IMR-90 (cell line): ENCODE measurements around the gene KCNJ4. TPM values are rescaled to one million over a fixed set of nuclear protein-coding genes. Genes with fewer than 3 reads are reported as not detected.

Source experiments
- ATAC-seq: fragments of 200-7000 bp; cut with Tn5 transposase; 2 replicates; pipeline ENCODE4 v1.9.1; 2020; ENCODE audit warnings: low read depth, mild to moderate bottlenecking, moderate library complexity
- BruUV-seq: library from RNA; stranded (reverse); fragments of 400-500 nt; replicated peaks from 2 replicates; lab custom pipeline; 2021; lab: Mats Ljungman, UMichigan
- CTCF ChIA-PET: fragments of 300-600 bp; formaldehyde crosslinking; extraction: SDS; loops from one replicate; lab custom pipeline; 2021; ENCODE audit warnings: antibody characterized with exemption; lab: Yijun Ruan, JAX
- POLR2A ChIA-PET: fragments of 300-600 bp; sonication (Branson Sonifier 250); formaldehyde crosslinking; loops from one replicate; lab custom pipeline; 2022; ENCODE audit warnings: antibody characterized with exemption; ENCODE audit not compliant: unreplicated experiment; lab: Charles Lee
- DNase-seq: peaks from one replicate; pipeline ENCODE4 v3.0.0; 2013
- H2AFZ ChIP-seq: replicated peaks from 2 replicates; pipeline ENCODE3; 2013; ENCODE audit warnings: low read length, mild to moderate bottlenecking; ENCODE audit not compliant: poor library complexity
- H2AK5ac ChIP-seq: 2 replicates; pipeline ENCODE4 v1.6.1; 2013; ENCODE audit warnings: low read depth, low read length, inconsistent platforms
- H2AK9ac ChIP-seq: replicated peaks from 2 replicates; pipeline ENCODE3; 2013; ENCODE audit warnings: mild to moderate bottlenecking, low read depth, low read length, moderate library complexity; ENCODE audit not compliant: poor library complexity
- H2BK120ac ChIP-seq: 2 replicates; pipeline ENCODE4 v1.6.1; 2013; ENCODE audit warnings: low read depth, low read length, inconsistent platforms
- H2BK15ac ChIP-seq: 3 replicates; pipeline ENCODE4 v1.6.1; 2013; ENCODE audit warnings: low read depth, low read length, inconsistent platforms
- H2BK20ac ChIP-seq: 2 replicates; pipeline ENCODE4 v1.6.1; 2013; ENCODE audit warnings: low read depth, mild to moderate bottlenecking, inconsistent platforms, low read length, moderate library complexity
- H2BK5ac ChIP-seq: 2 replicates; pipeline ENCODE4 v1.6.1; 2013; ENCODE audit warnings: mild to moderate bottlenecking, low read depth, low read length, inconsistent platforms; ENCODE audit not compliant: poor library complexity, severe bottlenecking
- H3K14ac ChIP-seq: replicated peaks from 2 replicates; pipeline ENCODE4 v1.6.1; 2013; ENCODE audit warnings: low read depth, low read length, inconsistent platforms
- H3K18ac ChIP-seq: 2 replicates; pipeline ENCODE4 v1.6.1; 2013; ENCODE audit warnings: low read depth, low read length, control low read depth
- H3K23ac ChIP-seq: 2 replicates; pipeline ENCODE4 v1.6.1; 2013; ENCODE audit warnings: low read depth, low read length, inconsistent platforms
- H3K27ac ChIP-seq: 2 replicates; pipeline ENCODE4 v1.5.1; 2013; ENCODE audit warnings: mild to moderate bottlenecking, control low read depth, low read length; ENCODE audit not compliant: insufficient read depth
- H3K27me3 ChIP-seq: 2 replicates; pipeline ENCODE4 v1.6.1; 2013; ENCODE audit warnings: low read length; ENCODE audit not compliant: control insufficient read depth, insufficient read depth
- H3K36me3 ChIP-seq: 2 replicates; pipeline ENCODE4 v1.6.1; 2013; ENCODE audit warnings: low read length, mixed read lengths; ENCODE audit not compliant: control insufficient read depth, insufficient read depth
- H3K4ac ChIP-seq: 2 replicates; pipeline ENCODE4 v1.6.1; 2013; ENCODE audit warnings: low read depth, low read length, inconsistent platforms
- H3K4me1 ChIP-seq: 2 replicates; pipeline ENCODE4 v1.6.1; 2013; ENCODE audit warnings: low read length, mixed read lengths; ENCODE audit not compliant: control insufficient read depth, insufficient read depth
- H3K4me2 ChIP-seq: 2 replicates; pipeline ENCODE4 v1.6.1; 2013; ENCODE audit warnings: low read depth, mild to moderate bottlenecking, control low read depth, low read length, moderate library complexity
- H3K4me3 ChIP-seq: 2 replicates; pipeline ENCODE4 v1.5.1; 2013; ENCODE audit warnings: low read depth, mild to moderate bottlenecking, control low read depth, low read length, moderate library complexity; ENCODE audit not compliant: insufficient read depth
- H3K56ac ChIP-seq: 2 replicates; pipeline ENCODE4 v1.6.1; 2013; ENCODE audit warnings: low read length, inconsistent platforms; ENCODE audit not compliant: insufficient read depth; ENCODE audit errors: extremely low read depth
- H3K79me1 ChIP-seq, 2 experiments: 2 replicates each; pipeline ENCODE4 v1.6.1; 2013; ENCODE audit warnings: low read length in 2 of 2, inconsistent platforms in 1 of 2, low read depth in 1 of 2
- H3K9ac ChIP-seq: 2 replicates; pipeline ENCODE4 v1.6.1; 2013; ENCODE audit warnings: low read depth, low read length, control low read depth
- H3K9me1 ChIP-seq: 2 replicates; pipeline ENCODE4 v1.6.1; 2013; ENCODE audit warnings: low read length, inconsistent platforms; ENCODE audit not compliant: insufficient read depth
- H3K9me3 ChIP-seq: 2 replicates; pipeline ENCODE4 v1.6.1; 2013; ENCODE audit warnings: low read length; ENCODE audit not compliant: control insufficient read depth, insufficient read depth
- H4K20me1 ChIP-seq: 2 replicates; pipeline ENCODE4 v1.6.1; 2013; ENCODE audit warnings: low read length, inconsistent platforms; ENCODE audit not compliant: insufficient read depth
- H4K5ac ChIP-seq: 2 replicates; pipeline ENCODE4 v1.6.1; 2013; ENCODE audit warnings: mild to moderate bottlenecking, low read depth, low read length, control low read depth
- H4K8ac ChIP-seq, 2 experiments: 2 replicates each; pipeline ENCODE4 v1.6.1; 2013; ENCODE audit warnings: low read depth in 2 of 2, low read length in 2 of 2, control low read depth in 1 of 2, inconsistent platforms in 1 of 2
- H4K91ac ChIP-seq: 2 replicates; pipeline ENCODE4 v1.6.1; 2013; ENCODE audit warnings: low read depth, low read length, inconsistent platforms; ENCODE audit not compliant: insufficient read depth
- CEBPB ChIP-seq: IDR thresholded peaks from 2 replicates; pipeline ENCODE4 v1.6.1; 2012; ENCODE audit warnings: low read depth, low read length, improper control_type of control experiment
- CHD1 ChIP-seq: IDR thresholded peaks from 2 replicates; pipeline ENCODE4 v1.6.1; 2012; ENCODE audit warnings: low read depth, low read length, improper control_type of control experiment
- MAFK ChIP-seq: IDR thresholded peaks from 2 replicates; pipeline ENCODE4 v1.6.1; 2012; ENCODE audit warnings: low read depth, low read length, improper control_type of control experiment
- MAZ ChIP-seq: IDR thresholded peaks from 2 replicates; pipeline ENCODE4 v1.6.1; 2012; ENCODE audit warnings: low read depth, mild to moderate bottlenecking, low read length, improper control_type of control experiment, moderate library complexity, borderline replicate concordance
- MXI1 ChIP-seq: IDR thresholded peaks from 2 replicates; pipeline ENCODE4 v1.6.1; 2012; ENCODE audit warnings: low read depth, mild to moderate bottlenecking, low read length, moderate library complexity, borderline replicate concordance
- NFE2L2 ChIP-seq: fragments of 150-350 bp; IDR thresholded peaks from 2 replicates; pipeline ENCODE4 v1.6.1; 2016; ENCODE audit warnings: low read depth, mild to moderate bottlenecking, low read length
- POLR2A ChIP-seq: IDR thresholded peaks from 2 replicates; pipeline ENCODE4 v1.6.1; 2012; ENCODE audit warnings: mild to moderate bottlenecking, low read depth, low read length
- RAD21 ChIP-seq: IDR thresholded peaks from 2 replicates; pipeline ENCODE4 v1.6.1; 2012; ENCODE audit warnings: low read length, improper control_type of control experiment
- RCOR1 ChIP-seq: IDR thresholded peaks from 2 replicates; pipeline ENCODE4 v1.6.1; 2012; ENCODE audit warnings: mild to moderate bottlenecking, low read length, improper control_type of control experiment; ENCODE audit not compliant: insufficient replicate concordance
- RFX5 ChIP-seq: IDR thresholded peaks from 2 replicates; pipeline ENCODE4 v1.8.0; 2012; ENCODE audit warnings: low read depth, mild to moderate bottlenecking, low read length, moderate library complexity
- SMC3 ChIP-seq: fragments of 150-350 bp; IDR thresholded peaks from 2 replicates; pipeline ENCODE4 v1.6.1; 2016; ENCODE audit warnings: low read depth, mild to moderate bottlenecking, antibody characterized with exemption, low read length, moderate library complexity
- WGBS, 2 experiments: methylation state at CpG; one replicate each; pipeline versions ENCODE4 v1.1.5 to v1.1.7; 2013; ENCODE audit warnings: missing lambda C conversion rate in 2 of 2; ENCODE audit not compliant: insufficient read length in 1 of 2; ENCODE audit errors: extremely low coverage in 2 of 2; 5-methylcytosine and 5-hydroxymethylcytosine counted together
- dilution Hi-C: fragments of 300-500 bp; cut with HindIII; formaldehyde crosslinking; loops from one replicate; pipeline ENCODE4 v1.14.3; 2018; ENCODE audit warnings: low sequenced_read_pairs; ENCODE audit not compliant: unreplicated experiment
- in situ Hi-C: fragments of 300-500 bp; cut with MboI; formaldehyde crosslinking; loops from 3 replicates; pipeline ENCODE4 v1.14.3; 2019; ENCODE audit warnings: low sequenced_read_pairs, inconsistent platforms, mixed read lengths
- intact Hi-C: fragments of 100-400 bp; cut with micrococcal nuclease; formaldehyde crosslinking; loops from 2 replicates; pipeline ENCODE4 v1.10.0; 2022
- polyA plus RNA-seq, 3 experiments: library from polyadenylated mRNA; depleted of rRNA; stranded (reverse); fragments of >200 nt; gene quantifications; 2 replicates each; pipeline ENCODE4 v1.2.3, GENCODE V29; 2012; ENCODE audit warnings: low replicate concordance in 1 of 3
- total RNA-seq: library from RNA; depleted of rRNA; stranded (reverse); fragments of >200 nt; gene quantifications from 2 replicates; pipeline ENCODE4 v1.2.3, GENCODE V29; 2012
- TF ChIP-seq, protein P1 (sequence below): fragments of 150-350 bp; IDR thresholded peaks from 2 replicates; pipeline ENCODE4 v1.6.1; 2017; ENCODE audit warnings: mild to moderate bottlenecking, antibody characterized with exemption, low read length, low read depth
- TF ChIP-seq, protein P2 (sequence below): conservative IDR thresholded peaks from 2 replicates; pipeline ENCODE4 v1.5.1; 2012; ENCODE audit warnings: mild to moderate bottlenecking, low read depth, low read length, improper control_type of control experiment

Gene KCNJ4
- total and polyA plus RNA-seq, 2 of the 4 experiments (the other 2 are of a cell fraction), result not detected

DNA sequence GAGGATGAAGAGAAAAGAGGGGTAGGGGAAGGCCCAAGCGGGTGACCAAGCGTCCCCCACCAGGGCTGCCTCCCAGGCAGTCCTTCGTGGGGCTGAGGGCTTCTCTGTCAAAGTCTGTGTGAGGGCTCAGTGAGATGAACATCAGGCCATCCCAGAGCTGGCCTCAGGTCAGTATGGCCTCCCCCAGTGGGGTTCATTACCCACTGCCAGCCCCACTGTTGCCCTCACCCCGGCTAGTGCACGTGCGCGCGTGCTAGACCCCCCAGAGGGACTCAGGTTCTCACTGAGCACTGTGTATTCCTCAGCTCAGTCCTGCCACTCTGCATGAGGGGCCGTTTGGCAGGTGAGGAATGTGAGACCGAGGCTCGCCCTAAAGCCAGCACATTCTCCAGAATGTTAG lies 16.2 kb upstream of the KCNJ4 start:
- WGBS, 2 experiments, result 85% methylated on average over 5 of the region's 11 CpGs; no CpG with 5 or more reads in 1 of the 2 experiments
- CTCF ChIA-PET, result no interaction called here
- H3K14ac ChIP-seq, result no peak overlapping the region; the same call in 1 of the 2 replicates
- no peak overlapping the region for H2AK5ac ChIP-seq
- H3K27ac ChIP-seq, result no peak overlapping the region
- peaks cover 20% of the 10 kb centered on the region for H3K36me3 ChIP-seq
- peaks cover 13% of the 10 kb centered on the region for H3K4me1 ChIP-seq
- intact Hi-C loops, result no loop called here
- in situ Hi-C loops, result no loop called here
- no peak overlapping the region for H3K56ac ChIP-seq
- ATAC-seq (no peak), DNase-seq (no peak)
- H3K9me3 ChIP-seq, result no peaks in the 10 kb centered on the region
- TF ChIP-seq RCOR1, result no peak
- TF ChIP-seq NFE2L2, result no peak
- no peak for TF ChIP-seq SMC3
- TF ChIP-seq, protein P1, sequence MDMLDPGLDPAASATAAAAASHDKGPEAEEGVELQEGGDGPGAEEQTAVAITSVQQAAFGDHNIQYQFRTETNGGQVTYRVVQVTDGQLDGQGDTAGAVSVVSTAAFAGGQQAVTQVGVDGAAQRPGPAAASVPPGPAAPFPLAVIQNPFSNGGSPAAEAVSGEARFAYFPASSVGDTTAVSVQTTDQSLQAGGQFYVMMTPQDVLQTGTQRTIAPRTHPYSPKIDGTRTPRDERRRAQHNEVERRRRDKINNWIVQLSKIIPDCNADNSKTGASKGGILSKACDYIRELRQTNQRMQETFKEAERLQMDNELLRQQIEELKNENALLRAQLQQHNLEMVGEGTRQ, result no peak
- TF ChIP-seq RFX5, result no peak
- no peak for TF ChIP-seq CHD1
- TF ChIP-seq, protein P2, sequence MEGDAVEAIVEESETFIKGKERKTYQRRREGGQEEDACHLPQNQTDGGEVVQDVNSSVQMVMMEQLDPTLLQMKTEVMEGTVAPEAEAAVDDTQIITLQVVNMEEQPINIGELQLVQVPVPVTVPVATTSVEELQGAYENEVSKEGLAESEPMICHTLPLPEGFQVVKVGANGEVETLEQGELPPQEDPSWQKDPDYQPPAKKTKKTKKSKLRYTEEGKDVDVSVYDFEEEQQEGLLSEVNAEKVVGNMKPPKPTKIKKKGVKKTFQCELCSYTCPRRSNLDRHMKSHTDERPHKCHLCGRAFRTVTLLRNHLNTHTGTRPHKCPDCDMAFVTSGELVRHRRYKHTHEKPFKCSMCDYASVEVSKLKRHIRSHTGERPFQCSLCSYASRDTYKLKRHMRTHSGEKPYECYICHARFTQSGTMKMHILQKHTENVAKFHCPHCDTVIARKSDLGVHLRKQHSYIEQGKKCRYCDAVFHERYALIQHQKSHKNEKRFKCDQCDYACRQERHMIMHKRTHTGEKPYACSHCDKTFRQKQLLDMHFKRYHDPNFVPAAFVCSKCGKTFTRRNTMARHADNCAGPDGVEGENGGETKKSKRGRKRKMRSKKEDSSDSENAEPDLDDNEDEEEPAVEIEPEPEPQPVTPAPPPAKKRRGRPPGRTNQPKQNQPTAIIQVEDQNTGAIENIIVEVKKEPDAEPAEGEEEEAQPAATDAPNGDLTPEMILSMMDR, result no peak
- no peak for TF ChIP-seq MXI1
- no peak for TF ChIP-seq MAZ
- TF ChIP-seq RAD21, result no peak
- TF ChIP-seq POLR2A, result no peak
- TF ChIP-seq MAFK, result no peak
- no peak for TF ChIP-seq CEBPB
- no peak overlapping the region for H2BK5ac ChIP-seq
- BruUV-seq, result no TSS peak
- no peak overlapping the region for H2BK120ac ChIP-seq
- H2BK20ac ChIP-seq, result no peak overlapping the region
- H4K8ac ChIP-seq, result no peak overlapping the region
- H2AFZ ChIP-seq, result no peak overlapping the region
- peaks cover 5 to 65% of the 10 kb centered on the region in 2 experiments; a peak in 3 of 4 replicates for H3K79me1 ChIP-seq
- H3K18ac ChIP-seq, result no peak overlapping the region
- H3K4ac ChIP-seq, result no peak overlapping the region
- H4K5ac ChIP-seq, result no peak overlapping the region
- H4K91ac ChIP-seq, result no peak overlapping the region
- H2AK9ac ChIP-seq, result no peak overlapping the region
- H3K27me3 ChIP-seq, result no peaks in the 10 kb centered on the region
- H3K23ac ChIP-seq, result no peak overlapping the region
- no peak overlapping the region for H3K4me3 ChIP-seq
- no peak overlapping the region for H3K4me2 ChIP-seq
- H3K9ac ChIP-seq, result no peak overlapping the region
- POLR2A ChIA-PET, result no interaction called here
- H3K9me1 ChIP-seq, result peaks cover 20% of the 10 kb centered on the region
- no peak overlapping the region for H2BK15ac ChIP-seq
- dilution Hi-C loops, result no loop called here
- no peaks in the 10 kb centered on the region; the same call in 1 of the 2 replicates for H4K20me1 ChIP-seq
